ENCODE measurements around the gene PRIMA1.
"Not testable (repeated sequence)": the region's sequence is repeated elsewhere in the genome, so short reads cannot be mapped to it uniquely, and the experiment has no call there.

Gene PRIMA1, protein sequence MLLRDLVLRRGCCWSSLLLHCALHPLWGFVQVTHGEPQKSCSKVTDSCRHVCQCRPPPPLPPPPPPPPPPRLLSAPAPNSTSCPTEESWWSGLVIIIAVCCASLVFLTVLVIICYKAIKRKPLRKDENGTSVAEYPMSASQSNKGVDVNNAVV

DNA sequence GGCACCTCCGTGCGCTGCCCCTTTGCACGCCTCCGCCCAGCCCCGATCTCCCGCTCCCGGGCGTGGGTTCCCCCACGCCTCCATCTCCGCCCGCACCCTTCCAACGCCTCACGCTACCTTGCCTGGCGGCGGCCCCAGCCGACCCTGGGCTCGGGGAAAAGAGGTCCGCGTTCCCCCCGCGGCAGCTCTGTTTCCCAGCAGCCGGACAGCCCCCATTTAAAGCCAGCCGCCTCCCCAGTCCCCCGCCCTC lies at the start of gene PRIMA1:
Gene PRIMA1 (minus strand): TSS at position 193 of the 250 bp plus-strand sequence. CDS start 767 bp downstream, outside the sequence.
- DNase-seq (ENCODE audit: low read depth, low spot score) = no peak

DNA sequence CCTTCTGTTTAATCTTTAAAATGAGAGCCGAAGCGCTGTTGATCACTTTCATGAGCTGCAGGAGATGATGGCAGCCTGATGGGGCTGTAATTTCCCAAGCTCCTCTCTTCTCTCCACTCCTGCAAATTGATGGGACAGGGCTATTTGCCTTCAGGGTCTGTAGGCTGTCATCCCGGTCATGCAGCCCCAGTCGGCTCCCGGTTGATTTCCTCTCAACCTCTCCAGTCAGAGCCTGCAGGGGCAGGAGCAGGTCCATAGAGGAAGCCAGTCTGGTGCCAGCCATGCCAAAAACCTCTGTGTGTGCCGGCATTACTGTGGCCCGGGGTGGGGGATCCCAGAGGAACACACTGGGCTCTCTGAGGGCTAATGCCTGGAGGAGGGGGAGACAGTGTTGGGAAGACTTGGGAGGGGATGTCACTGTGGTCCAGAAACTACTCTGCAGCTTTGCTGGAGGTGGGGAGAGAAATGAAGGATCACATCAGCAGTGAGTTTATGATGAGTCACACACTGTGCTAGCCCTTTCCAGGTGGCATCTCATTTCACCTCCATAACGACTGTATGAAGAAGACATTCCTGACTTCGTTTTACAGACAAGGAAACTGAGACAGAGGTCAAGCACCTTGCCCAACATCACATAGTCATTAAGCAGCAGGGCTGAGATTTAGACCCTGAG lies 46.5 kb upstream of the PRIMA1 start:
- no peak for DNase-seq (ENCODE audit: low read depth, low spot score)

DNA sequence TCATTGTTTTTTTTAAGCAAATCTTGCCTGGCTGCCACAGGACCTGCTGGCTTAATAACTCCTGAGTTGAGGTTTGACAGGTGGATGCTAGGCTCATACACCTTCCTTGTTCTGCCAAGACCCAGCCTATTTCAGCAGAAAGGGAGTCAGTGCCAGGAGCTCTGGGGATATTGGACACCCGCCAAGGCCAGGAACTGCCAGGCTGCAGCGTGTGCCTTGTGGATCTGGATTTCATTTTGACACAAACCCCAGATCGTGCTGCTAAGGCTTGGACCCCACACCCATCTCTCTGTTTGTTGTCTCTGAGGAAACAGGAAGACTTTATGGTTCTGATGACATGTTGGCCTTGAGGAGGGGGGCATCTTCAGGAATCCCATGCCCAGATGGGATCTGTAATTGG lies 44.4 kb upstream of the PRIMA1 start:
- DNase-seq (ENCODE audit: low read depth, low spot score) = no peak

DNA sequence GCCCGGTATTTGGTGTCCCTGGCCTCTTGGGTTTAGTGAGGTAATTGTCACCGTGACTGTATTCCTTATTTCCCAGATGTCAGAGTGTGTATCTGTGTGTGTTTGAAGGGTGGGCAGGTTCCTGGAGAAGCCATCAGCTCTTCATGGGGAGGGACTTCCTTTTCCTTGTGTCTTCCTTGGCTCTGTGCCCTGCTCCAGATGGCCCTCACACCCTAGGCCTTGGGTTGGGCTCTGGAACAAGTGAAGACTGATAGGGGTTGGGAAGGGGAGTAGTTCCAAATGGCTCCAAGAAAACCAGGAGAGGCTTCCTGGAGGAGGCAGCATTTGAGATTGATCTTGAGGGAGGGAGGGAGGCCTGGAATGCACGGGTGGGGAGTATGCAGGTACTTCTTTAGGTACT lies 43.8 kb upstream of the PRIMA1 start:
- DNase-seq (ENCODE audit: low read depth, low spot score) = no peak

DNA sequence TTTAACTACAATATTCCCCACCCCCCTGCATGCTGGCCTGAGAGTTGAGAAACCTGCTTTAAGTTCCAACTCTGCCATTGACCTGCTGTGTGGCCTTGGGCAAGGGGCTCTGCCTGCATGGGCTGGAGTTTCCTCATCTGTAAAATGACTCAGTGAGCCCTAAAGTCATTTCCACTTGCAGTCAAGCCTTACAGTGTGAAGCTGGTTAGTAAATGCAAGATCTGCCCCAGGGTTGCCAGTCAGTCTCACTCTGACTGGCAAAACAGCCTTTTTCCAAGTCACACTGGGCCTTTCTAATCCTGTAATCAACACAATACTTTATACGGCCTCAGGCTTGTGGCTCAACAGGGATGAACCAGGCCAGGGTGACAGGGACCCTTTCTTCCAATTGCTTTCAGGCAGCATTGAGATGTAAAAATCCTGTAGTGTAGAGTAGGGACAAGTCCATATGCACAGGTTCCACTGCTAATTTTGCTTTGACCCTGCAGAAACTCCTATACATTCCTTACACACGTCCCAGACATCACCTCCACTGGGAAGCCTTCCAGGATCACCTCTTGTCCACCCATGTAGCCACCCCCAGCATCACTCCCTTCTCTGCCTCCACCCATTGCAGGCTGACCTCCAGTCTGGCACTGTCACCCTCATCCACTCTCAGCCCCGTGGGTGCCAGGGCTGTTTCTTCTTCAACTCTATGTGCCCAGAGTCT lies 42.6 kb upstream of the PRIMA1 start:
- no peak for DNase-seq (ENCODE audit: low read depth, low spot score)

DNA sequence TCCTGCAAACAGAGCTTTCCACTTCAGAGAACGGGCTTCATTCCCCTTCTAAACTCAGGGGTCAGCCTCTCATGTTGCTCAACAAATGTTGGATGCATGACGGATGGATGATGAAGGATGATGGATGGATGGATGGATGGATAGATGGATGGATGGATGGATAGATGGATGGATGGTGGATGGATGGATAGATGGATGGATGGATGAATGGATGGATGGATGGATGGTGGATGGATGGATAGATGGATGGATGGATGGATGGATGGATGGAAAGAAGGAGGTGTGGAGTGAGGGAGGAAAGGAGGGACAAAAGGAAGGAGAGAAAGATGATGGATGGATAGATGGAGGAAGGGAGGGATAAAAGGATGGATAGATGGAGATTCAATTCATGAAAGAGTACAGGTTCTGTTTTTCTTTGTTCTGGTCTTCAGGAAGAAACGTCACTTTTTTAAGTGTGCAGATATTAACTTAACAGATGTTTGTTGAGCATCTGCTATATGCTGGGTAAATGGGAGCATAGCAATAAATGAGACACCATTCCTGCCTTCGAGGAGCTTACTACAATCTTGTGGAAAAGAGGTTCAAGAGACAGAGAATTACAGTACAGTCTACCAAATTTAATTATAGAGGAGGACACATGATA lies 41.7 kb upstream of the PRIMA1 start:
- DNase-seq (ENCODE audit: low read depth, low spot score) = no peak

DNA sequence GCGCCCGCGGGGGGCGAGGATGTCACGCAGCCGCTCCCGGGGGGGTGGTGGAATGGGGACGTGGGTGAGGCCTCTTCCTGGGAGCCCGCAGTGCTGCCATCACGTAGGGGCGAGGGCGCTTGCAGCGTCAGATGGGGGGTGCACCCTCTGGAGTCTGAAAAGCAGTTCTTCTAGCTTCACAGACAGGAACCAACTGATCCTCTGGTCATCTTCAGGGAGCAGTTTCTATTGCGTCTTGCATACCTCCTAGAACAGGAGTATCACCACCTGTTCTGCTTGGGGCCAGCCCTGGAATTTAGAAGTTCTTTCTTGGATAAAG lies 36.9 kb upstream of the PRIMA1 start:
- no peak for DNase-seq (ENCODE audit: low read depth, low spot score)

DNA sequence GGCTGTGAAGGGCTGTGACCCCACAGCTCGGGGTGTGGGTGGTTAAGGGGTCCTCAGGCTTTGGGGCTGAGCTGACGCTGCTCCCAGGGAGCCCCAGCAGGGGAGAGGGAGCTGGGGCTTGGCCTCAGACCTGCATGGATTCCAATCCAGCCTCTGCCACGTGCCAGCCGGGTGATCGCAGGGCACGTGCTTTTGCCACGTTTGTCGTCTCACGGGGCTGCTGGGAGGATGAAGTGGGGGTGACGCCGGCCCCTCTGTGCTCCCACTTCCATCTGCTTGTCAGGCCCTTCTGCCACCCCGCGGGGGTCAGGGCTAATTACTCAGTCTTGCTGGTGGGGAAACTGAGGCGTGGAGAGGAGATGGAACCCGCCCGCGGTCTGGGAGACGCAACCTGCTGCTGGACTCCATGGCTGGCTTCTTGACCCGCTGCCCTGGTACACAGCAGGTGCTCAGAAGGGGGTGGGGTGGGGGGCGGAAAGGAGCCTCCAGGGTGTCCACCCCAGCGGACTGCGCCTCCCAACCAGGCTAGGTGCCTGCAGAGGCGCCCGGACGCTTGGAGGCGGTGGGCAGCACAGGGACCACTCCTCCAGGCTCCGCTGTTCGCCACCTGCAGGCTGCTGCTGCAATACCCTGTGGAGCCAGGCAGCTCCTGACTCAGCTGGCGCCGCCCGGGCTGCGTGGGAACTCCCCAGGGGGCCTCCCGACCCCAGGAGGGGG lies 36.4 kb upstream of the PRIMA1 start:
- no peak for DNase-seq (ENCODE audit: low read depth, low spot score)

DNA sequence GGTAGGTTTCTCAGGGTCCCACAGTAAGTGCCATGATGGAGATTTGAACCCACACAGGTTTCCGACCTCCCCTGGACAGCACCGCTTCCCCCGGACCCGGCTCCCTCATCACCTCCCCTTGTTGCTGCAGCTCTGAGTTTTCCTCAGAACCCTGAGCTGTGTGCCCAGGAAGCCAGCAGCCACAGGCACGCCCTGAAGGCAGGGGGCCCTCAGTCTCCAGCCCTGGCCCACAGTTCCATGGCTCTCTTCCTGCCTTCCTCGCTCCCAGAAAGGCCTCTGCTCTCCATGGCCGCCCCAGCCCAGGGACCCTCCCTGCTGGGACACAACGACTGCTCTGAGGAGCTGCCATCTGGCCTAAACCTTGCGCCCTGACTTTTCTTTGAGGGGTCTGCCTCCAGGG lies 35.8 kb upstream of the PRIMA1 start:
- no peak for DNase-seq (ENCODE audit: low read depth, low spot score)

DNA sequence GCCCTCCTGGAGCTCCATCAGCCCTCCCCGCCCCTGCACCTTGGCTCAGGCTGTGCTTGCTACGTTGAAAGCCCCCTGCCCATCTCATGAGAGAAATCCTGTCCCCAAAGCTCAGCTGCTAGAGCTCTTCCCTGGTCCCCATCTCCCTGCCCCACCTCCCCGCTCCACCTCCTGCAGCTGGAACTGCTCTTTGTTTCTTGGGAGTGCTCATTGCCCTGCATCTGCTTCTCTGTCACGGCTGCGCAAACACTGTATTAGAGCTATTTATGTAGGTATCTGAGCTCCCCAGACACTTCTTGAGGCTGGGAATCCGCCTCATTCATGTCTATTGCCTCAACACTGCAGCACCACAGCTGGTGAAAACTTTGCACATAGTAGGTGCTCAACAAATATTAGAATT lies 32.8 kb upstream of the PRIMA1 start:
- DNase-seq (ENCODE audit: low read depth, low spot score) = no peak

DNA sequence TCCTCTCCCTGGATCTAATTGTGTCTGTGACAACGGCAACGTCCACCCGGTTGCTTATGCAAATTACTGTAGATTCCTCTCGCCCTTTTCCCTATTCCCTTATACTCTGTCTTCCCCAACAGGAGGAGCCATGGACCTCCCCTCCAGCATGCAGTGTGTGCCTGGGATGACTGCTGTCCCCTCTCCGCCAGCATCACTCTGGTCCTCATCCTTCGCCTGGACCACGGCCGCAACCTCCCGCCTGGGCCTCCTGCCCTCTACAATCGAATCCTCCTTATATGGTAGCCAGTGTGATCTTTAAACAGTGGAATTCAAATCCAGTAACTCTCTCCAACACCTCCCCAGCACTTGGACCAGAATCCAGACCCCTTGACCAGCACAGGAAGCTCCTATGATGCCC lies 30.6 kb upstream of the PRIMA1 start:
- no peak for DNase-seq (ENCODE audit: low read depth, low spot score)

DNA sequence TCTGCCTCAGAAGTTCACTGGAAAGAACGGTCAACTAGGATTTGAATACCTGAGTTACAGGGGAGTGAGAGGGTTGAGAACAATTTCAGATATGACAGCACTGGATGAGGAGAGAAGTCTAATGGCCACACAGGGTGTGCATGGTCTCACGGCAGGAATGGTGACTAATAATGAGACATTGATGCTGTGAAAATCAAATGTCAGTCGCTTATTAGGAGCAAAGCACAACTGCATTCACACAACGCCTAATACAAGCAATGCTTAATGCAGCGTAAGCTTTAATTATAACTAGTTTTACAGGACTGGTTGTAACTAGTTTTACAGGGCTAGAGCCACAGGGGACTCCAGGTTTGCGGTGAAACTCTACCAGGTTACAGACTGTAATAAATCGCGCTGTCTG lies 23.4 kb upstream of the PRIMA1 start:
- DNase-seq (ENCODE audit: low read depth, low spot score) = no peak

DNA sequence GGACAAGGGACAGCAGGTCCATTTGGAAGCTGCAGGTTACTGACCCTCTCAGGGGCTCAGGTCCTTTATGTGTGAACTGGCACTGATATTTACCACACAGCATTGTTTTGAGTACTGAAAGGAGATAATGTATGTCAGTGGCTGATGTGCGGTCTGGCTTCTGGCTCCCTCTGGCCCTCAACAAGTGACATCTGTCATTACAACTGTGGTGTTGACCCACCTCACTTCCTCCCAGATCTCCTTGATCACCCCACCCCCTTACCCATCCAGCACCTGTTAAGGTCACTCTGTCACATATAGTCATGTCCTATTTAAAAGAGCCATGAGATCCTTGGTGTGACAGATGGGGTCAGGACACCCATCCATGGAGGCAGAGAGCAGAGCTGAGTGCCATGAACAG lies 22.7 kb upstream of the PRIMA1 start:
- no peak for DNase-seq (ENCODE audit: low read depth, low spot score)

DNA sequence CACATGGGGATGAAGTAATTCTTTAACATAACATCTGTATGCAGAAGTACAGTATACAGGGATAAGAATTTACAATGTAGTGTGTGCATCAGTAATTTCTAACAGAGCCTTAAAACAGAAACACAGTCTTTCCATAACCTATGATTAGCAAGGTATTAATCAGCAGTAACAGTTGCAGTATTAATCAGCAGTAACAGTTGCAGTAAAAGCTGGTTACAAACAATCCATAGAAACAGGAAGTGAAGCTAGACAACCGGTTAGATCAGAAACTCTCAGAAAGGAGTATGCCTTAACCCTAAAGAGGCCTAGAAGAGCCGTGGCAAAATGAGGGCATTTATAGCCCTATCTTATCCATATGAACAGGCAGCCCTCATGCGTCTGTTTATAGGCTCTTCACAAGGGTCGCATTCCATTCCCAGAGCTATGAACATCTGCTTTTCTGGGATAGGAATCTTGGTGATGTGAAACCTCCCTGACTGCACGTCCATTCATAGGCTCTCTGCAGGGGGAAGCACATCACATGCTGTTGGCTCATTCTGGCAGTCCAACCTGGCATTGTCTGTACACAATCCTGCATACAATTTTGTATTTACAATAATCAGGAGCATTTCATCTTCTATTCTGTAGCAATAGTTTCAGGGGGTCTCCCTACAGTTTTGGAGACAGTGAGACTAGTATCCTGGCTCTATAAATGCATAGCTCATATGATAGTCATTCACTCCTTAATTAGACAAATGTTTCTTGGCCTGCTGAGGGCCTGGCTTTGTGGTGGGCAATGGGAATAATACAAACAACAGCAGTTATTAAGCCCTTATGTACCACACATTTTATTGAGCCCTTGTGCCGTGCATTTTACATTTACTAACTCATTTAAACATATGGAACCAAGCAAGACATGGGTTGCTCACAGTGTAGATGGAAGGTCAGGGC lies 21.5 kb upstream of the PRIMA1 start:
- DNase-seq (ENCODE audit: low read depth, low spot score) = not testable (repeated sequence)

DNA sequence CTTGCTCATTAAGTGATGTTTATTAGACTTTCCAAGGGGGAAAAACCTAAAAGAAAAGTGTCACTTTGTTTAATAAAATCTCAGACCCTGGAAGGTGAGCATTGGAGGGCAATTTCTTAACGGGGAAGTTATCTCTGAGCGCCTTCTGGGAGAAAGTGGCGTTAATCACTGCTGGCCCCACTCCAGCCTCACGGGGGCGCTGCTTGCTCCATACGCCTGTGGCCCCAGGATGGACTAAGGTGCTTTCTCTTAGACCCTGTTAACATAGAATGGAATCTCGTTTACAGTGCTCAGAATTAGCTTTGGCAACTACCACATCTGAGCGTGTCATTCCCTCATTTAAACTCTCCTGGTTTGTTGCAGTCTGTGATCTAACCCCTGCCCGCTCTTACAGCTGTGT lies 16.4 kb upstream of the PRIMA1 start:
- no peak for DNase-seq (ENCODE audit: low read depth, low spot score)

DNA sequence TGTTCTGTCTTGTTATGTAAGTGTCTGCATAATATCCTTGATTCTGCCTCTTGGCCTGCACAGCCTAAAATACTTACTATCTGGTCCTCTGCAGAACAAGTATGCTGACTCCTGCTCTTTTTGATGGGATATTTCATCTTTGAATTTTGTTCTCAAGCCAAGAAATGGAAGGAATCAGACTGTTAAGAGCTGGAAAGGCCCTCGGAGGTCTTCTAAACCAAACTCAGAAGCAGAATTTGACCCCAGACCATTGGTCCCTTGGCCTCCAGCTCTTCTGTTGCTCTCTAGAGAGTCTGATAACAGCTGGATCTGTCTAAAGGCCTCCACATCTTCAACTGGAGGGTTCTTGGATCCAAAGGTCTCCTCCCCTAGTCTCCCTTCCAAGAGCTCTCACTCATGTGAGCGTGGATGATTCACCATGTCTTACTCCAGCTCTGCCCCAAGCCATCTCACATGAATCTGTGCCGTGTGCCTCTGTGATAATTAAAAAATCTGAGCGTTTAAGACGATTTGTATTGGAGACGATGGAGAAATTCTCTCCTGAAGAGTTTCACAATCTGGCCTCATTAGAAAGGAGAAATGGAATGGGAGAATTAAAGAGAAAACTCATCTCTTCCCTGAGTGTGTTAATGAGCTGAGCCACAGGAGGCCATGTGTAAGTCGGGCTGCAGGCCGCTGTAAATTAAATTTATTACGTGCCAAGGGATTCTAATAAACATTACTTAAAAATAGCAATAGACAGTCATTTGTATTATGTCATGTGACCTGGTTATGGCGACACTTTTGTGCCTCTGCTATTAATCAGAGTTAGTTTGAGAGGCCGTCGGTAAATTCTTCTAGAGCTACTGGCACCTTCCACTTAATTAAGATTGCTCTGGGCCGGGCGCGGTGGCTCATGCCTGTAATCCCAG lies 15.4 kb upstream of the PRIMA1 start:
- DNase-seq (ENCODE audit: low read depth, low spot score) = no peak

DNA sequence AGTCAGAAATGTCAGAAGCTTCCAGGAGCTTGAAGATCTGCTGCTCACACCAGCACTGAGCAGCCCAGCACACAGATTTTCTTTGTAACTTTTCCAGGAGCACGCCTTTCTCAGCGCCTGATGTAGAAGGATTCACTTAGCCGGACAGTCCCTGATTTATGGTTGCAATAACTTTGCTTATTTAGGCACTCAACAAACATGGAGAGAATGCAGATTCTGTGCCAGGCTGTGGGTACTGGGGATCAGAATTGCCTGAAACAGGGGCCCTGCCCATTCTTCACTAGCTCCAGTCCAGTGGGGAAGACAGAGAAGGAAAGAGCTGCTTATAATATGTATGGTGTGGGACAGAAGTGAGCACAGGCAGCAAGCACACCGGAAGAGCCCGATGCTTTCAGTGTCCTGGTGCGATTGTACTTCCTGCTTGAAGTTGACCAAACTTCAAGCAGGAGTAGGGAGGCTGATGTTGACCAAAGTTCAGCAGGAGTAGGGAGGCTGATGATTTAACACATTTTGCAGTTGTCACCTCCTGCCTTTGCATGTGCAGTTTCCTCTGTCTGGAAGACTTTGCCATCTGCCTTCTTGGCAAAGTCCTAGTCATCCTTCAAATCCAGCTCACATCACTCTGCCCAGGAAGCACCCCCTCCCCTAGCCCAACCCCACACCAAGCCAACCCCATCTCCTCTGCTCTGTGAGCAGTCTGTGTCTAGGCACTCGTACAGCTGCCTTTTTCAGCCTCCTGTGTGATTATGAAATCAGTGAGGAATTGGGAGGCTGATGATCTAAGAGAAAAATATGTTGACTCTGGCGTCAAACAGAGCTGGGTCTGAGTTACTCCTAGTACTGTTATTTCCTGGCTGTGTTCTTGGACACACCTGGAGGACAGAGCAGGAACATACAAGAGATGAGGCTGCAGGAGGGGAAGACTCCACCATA lies 12.0 kb upstream of the PRIMA1 start:
- no peak for DNase-seq (ENCODE audit: low read depth, low spot score)

DNA sequence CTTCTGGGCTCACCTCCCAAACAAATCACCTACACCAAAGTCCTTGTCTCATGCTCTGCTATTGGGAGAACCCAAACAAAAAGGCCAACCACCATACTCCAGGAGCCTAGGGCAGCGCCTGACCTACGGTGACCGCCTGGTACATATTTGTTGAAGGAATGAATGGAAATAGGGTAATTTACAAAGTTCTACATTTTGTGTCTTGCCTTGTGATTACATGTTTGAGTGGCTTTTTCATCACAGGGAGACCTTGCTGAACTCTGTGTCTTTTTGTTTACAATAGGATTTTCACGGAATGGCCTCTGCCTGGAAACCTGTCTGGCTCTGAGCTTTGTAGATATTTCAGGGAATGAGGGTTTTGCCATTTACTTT lies 11.3 kb upstream of the PRIMA1 start:
- DNase-seq (ENCODE audit: low read depth, low spot score) = no peak

DNA sequence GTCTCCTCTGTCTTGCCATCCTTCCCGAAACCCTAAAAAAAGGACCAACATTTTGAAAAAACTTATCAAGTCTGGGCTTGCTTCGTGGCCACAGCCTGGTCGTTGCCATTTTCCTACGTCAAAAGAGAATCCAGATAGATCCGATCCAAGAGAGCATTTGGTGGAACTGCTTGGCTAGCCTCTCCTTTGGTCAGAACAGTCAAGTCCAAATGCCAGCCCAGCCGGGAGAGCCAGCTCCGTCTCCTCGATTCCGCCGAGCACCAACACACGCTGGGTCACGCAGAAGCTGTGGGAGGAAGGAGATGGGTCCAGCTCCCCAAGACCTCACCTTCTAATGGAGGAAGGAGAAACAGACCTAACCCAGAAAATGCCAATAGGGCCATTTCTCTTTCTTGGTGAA lies 9.3 kb upstream of the PRIMA1 start:
- no peak for DNase-seq (ENCODE audit: low read depth, low spot score)

All from activated CD4-positive, CD25-positive, alpha-beta regulatory T cell treated with anti-CD3 and anti-CD28 coated beads, Interleukin-2, amount 50 U/mL, for 16 hours (primary cell).